NCI-H187 (cell line): ENCODE results near the gene AMPH.

ENCODE experiments used
- DNase-seq, 2 experiments: peaks; one replicate each; lab custom pipeline; 2025; lab: John Stamatoyannopoulos, UW

The AMPH gene

DNA sequence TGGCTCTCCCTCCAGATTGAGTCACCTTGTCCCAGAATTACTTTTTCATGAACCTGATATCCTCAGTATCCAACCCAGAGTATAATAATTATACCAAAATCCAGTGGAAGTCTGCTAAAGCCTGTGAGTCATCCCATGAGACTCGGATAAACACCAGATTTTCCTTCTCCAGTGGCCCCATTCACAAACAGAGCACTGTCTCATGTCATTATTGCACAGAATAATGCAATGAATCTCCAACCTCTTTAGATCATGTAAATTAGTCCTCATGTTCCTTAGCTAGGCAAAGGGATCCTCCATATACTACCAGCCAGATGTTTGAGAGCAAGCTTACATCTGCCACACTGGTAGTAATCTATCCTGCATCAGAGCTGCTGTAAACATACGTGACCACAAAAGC is 89.0 kb downstream of the AMPH start:
- DNase-seq, result no peak

DNA sequence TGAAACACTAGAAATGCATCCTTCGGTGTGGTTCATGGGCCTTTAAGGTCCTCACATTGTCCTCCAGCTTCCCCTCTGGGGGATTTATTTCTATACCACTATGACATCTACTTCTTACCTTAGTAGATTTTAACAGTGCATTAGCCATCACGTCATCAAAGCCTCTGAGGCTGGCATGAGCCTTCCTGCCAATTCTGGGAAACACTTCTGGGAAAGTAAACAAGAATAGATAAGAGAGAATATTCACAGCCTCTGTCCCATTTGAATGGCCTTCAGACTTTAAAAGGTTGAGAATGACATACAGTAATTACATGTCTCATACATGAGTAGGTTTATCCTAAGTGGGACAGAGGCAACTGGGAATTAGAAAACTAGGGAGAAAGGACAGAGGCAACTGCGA is 89.7 kb downstream of the AMPH start:
- no peak for DNase-seq

DNA sequence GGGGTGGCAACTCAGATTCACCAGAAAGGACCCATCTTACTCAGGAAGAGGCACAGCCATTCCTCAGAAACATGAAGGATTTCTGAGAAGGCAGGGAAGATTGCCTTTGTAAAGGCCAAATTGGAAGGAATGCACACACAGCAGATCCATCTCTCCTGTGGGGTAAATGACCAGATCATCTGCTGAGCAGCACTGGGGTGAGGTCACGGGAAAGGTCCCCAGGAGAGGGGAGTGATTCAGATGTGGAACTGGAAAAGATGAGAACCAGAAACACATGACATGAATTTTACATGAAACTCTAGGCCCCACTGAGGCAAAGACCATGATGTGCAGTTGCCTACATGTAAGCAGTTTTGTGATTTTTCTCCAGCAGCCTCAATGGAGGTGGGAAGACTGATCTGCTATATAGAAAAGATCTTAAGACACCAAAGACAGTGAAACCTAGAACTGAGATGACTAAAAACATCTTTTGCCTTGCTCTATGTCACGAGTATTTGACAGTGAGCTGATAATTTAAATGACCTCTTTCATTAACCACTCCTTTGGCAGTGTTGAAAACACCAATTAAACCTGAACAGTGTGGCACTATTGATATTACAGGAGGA is 91.6 kb downstream of the AMPH start:
- no peak for DNase-seq

DNA sequence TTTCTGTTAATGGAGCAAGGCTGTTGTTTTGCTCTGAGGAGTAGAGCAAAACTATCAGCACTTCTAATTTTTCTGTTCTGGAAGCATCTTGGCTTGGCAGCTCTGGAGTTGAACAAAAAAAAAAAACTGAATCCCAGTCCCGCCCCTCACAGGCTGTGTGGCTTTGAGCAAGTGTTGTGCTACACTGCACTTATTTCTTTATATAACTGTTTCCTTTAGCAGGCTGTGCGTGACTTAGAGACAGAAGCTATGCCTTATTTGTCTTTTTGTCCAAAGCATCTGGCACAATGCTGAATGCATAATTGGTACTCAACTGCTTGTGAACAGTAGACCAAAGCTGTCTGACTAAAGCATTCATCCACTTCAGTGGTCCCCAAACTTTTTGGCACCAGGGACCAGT is 96.1 kb downstream of the AMPH start:
- no peak for DNase-seq

DNA sequence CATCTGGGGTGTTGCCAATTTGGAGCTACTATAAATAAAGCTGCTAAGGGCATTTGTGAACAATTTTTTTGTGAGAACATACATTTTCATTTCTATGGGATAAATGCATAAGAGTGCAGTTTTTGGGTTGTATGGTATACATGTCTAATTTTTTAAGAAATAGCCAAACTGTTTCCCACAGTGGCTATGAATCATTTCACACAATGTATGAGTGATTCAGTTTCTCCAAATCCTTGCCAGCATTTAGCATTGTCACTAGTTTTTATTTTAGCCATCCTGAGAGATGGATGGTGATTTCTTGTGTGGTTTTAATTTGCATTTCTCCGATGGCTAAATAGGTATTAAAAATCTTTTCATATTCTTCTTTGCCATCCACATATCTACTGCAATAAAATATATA is 105.3 kb downstream of the AMPH start:
- DNase-seq, result no peak

DNA sequence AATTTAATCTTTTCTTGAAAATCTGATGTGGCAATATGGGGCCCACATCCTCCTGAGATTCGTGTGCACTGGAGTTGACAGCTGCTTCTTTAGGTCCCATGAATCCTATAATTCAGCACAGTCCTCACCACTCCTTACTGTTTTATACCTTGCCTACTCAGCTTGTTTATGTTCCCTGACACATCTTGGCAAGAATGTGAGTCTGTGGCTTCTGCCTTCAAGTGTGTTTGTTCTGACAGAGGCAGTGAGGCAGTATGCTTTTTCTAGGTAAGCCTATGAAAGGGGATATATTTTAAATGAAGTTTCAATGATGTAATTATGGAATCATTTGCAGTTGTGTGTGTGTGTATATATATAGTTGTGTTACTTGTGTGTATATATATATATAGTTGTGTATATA is 106.4 kb downstream of the AMPH start:
- no peak for DNase-seq

DNA sequence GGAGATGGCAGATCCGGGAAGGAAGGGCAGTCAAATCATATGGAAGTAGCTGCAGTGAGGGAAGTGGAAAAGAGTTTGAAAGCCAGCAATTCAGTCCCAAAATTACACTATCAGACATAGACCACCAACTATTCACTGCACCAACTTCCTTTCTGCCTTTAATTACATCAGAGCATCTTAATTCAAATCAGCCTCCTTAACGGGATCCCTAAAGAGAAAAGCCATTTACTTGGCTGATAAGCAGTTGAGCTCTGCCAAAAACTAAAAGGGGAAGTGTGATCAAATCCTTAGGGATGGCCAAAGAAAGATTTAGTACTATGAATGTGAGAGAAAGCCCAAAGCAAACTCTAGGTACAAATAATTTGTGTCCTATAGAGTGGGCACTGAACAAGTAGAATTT is 110.4 kb downstream of the AMPH start:
- no peak for DNase-seq

DNA sequence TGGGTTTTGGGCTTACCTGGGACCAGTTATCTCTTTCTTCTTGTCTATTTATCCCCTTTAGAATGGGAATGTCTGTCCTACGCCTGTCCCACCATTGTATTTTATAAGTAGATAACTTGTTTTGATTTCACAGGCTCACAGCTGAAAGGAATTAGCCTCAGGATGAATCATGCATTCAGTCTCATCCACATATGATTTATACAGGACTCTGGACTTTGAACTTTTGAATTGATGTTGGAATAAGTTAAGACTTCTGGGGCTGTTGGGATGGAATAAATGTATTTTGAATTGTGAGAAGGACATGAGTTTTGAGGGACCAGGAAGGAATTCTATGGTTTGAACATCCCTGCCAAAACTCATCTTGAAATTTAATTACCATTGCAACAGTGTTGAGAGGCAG is 112.6 kb downstream of the AMPH start:
- no peak for DNase-seq

DNA sequence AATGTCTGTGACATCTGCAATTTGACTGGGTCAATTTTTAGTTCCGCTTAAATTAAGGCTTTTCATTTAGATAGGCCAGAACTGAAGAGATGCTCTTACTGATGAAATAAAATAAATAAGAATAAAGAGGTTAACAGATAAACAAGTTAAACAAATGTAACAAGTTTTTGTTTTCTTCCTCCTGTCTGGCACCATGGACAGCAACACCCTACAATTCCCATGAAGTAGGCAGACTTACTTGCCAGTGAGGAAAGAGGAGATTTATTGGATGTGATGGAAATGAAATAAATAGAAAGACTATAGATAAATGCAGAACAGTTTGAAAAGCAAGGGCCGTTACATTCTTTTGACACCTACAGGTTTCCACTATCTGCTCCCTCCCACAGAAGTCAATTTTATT is 118.5 kb downstream of the AMPH start:
- no peak for DNase-seq

DNA sequence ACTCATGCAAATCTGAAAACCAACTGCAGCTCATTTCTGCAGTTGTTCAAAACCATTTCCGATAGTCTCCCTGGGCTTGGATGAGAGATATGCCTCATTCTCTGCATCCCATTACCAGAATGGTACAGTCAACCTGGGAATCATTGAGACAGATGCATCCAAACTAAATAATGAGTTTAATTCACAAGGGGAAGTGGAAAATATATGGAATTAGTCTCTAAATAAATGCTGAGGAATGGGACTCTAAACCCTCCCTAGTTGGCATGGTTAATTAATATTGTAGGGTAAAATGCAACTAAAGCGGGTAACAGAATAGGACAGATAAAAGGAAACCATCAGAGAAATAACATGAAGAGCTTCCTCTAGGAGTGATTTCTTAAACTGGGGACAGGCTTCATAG is 118.9 kb downstream of the AMPH start:
- no peak for DNase-seq

DNA sequence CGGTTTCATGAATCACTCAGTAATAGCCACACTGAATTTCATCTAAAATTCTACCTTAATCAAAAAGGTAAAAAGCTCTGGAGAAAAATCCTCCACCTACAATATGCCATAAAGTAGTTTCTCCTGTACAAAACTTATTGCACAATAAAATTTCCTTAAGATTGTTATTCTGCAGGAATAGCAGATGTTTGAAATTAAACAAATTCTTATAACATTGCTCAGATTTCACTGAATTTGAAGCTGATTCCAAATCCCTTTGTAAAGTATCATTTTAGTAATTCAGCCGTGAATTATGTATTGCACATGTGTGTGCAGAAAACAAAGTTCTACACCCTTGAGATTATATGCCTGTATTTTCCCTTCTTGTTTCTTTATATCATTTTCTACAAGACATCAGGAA is 123.8 kb downstream of the AMPH start:
- no peak for DNase-seq

DNA sequence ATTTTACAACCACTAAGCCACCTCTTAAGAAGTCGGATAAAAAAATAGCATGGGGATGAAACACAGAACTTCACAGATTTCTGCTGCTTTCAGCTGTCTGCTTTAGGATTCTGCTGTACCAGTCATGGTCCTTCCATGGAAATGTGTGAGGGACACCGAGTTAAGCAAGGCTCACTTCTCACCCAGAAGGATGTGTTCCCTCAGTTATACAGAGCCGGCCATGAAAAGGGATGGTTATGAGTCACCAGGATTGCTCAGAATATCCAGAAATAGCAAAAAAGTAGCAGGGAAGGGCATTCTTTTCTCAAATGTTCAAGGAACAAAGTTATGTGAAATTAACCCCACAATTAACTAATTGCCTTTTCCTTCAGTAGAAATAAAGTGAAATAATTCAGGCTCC is 124.4 kb downstream of the AMPH start:
- DNase-seq, result no peak

DNA sequence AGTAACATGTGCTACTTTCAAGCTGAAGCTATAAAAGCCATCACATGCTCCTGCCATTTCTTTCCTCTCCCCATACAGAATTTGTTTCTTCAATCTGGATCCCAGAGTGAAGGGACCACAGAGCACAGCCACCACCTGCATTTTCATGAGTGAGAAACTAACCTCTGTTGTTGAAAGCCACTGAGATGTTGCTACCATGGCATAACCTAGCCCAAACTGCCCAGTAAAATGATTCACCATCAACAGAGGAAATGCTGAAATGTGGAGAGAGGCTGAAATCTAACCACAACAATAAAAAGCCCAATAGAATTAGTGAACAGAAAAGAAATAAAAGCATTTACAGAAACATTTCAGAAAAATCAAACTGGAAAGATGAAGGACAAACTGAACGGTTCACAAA is 125.2 kb downstream of the AMPH start:
- DNase-seq, result no peak

DNA sequence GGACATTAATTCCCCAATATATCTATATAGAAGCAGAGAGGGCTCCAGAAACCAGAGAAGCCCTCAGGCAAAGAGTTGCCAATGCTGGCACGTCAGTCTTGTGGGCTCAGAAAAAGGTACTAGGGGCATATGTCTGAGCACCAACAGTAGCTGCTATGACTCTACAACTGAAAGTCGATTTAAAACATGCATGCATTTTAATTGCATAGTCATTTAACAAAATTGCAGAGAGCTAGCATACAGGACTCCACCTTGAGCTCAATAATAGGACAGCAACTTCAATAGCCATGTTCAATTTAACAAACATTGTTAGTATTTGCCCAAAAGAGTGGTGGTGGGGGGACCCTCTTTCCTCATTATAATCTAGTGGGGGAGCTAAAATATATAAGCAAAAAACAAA is 126.5 kb downstream of the AMPH start:
- DNase-seq, result no peak

DNA sequence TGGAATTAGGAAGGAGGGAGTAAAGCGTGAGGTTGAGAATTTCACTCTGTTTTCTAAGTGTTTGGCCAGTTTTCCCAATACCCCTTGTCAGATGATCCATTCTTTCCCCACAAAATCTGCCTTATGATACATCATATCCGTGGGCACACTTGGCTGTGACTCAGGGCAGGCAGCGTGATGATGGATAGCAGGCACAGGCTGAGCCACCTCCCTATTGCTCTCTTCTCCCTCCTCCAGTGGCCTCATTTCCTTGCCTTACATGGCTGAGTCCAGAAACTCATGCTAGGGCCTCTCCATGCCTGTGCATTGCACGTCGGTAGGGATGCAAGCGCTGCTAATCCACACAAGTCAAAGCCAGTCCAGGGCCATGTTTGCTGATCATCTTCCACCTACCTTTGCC is 128.3 kb downstream of the AMPH start:
- DNase-seq, result no peak

DNA sequence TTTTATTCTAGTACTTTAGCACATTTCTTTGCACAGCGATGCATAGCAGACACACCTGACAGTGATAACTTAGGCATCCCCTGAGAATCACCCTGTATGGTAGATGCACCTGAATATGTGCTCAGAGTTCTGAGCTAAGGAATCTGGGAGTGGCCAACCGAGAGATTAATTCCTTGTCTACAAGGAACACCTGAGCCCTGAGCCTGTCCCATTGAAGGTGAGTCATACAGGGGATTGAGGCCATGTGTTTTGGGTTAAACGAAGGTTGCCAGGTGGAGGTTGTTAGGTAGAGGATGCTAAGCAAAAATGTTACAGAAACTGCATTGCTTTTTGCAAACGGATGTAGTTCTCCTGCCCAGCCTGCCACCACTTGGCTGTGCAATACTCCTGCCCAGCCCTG is 128.9 kb downstream of the AMPH start:
- no peak for DNase-seq

DNA sequence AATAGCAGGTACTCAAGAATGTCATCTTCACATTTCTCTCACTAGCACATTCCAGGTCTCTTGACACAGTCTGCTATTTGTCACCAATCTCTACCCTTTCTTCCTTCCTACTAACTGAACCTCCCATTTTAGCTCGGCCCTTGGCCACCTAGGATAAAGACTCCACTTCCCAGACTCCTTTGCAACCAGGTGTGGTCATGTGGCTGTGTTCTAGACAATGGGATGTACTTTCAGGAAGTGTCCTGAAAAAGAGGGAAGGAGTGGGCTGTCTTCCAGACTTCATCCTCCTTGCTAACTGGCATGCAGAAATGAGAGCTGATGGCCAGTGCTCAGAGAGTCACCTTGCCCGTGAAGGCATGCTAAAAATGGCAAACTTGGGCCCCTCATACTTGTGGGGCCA is 139.2 kb downstream of the AMPH start:
- DNase-seq, result no peak

DNA sequence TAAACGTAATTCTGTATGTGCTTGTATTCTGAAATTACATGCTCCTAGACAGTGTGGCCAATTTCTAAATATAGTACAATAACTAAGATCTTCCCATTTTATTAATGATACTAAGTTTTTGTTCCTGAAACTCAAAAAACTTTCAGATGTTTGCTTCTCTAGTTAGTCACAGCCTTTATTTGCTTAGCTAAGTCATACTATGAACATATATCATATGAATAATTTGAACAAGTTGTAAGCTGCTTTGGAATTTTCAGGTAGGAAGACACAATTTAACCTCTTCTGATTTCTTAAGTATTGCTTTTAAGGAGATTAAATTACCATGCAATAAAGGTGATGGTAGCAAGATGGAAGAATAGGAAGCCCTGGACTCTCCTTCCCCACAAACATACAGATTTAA is 148.7 kb downstream of the AMPH start:
- DNase-seq, result no peak

DNA sequence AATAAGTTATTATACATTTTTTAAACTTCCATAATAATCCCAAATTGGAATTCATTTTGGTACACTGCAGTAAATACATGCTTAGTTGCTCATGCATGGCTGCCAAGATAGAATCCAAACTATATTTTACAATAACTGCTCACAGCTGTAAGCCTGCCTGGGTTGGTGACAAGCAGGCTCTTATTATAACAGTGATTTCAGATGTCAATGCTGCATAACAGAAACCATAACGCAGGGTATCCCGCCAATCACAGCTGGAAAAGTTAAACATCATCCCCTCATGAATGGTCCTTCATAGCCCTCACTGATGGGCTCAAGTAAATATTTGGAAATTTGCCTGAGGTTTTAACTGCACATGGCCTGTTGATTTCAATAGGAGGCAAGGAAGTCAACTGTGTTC is 149.8 kb downstream of the AMPH start:
- no peak for DNase-seq

DNA sequence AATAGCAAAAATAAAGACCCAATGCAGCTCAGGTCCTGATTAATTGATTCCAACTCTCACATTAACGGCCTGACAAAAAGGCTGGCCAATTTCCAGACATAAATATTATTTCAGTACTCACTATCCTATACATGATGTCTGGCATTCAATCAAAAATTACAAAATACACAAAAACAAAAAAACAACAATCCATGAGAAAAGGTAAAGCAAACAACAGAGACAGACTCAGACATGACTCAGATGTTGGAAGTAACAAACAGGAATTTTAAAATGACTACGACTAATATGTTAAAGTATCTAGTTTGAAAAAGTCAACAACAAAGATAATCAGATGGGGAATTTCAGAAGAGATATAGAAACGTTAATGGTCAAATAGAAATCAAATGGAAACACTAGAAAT is 152.8 kb downstream of the AMPH start:
- no peak for DNase-seq

DNA sequence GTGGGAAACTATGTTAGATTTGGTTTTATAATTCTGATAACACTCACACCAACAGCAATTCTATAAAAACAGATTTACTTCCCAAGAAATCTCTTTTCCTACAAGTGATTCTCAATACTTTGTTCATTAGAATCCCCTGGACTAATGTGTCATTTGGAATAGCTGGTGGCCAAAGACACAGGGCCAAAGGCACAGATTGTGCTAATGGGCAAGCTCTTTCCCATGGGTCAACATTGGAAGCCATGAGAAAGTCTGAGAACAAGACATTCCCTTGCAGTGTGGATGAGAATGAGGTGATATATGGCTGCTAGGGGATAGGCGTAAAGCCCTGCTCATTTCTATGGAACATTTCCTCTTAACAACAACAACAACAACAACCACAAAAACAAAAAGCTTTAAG is 153.8 kb downstream of the AMPH start:
- no peak for DNase-seq

DNA sequence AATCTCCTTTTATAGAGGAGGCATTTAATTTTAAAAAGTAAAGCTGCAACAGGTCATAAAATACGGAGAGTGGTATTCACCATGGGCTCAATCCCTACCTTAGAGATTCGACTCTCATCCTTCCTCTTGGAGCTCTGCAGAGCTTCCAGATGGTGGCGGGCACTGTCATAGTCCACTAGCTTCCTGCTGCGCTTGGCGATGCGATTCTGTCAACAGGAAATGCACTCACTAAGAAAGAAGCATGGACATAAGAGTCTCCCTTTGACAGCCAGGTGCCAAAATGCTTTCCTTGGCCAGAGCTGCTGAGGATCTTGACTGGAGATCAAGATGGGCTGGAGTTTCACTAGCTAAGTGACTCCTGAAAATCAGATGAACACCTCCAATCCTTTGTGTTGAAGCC is 154.4 kb downstream of the AMPH start:
- no peak for DNase-seq

DNA sequence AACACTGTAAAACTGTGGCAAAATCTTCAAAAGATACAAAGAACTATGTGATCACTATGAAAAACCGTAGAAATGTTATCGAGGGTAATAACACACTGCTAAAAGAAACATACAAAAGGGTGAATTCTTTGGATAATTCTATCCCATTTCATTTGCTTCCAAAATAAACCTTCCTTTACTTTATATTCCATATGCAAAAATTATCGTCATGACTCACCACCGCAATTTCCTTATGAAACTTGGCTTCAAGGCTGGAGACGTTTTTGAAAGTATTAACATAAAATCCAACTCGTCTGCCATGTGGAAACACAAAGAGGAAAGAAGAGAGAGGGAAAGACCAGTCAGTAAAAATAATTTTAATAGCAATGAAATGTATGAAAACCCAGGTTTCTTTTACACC is 165.2 kb downstream of the AMPH start:
- no peak for DNase-seq

DNA sequence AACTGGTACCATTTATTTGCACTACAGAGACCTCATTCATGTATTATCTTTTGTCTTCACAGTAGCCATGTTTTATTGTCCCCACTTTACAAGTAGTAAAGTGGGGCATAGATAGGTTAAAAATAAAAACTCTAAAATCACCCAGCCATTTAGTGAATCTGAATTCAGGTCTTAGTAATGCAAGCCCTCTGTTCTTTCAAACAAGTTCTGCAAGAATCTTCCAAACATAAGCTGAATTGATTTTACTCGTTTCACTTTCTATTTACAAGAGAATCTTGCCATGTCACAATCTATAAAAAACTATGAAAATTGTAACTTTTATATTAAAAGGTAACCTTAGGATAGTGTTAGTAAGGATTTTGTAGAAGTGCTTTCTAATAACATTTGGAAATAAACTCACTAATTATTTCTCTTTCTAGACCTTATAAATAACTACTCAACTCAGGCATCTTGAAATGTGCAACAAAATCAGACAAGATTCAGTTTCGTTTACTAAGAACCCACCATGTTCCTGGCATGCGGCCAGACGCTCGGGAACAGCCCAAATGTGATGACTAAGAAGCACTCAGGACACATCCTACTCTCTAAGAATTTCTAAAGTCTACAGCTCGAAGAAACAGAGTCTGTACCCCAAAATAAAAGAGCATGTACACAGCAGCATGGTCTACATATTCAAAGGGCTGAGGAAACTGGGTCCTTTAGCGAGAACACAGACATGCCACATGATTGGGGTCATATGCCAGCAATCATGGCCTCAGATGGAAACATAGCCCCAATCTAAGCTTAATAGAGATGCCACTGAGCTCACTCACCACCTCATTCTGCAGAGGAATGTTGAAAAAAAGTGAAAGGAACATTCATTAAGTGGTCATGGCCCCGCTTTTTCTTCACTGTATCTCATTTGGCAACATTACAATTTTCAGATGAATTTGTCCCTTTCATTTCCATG is 167.6 kb downstream of the AMPH start:
- no peak for DNase-seq
